Osteocyte (in vitro differentiated cells): ENCODE data around the gene MRPS2. TPM values are rescaled to one million over a fixed set of nuclear protein-coding genes. Genes with fewer than 3 reads are reported as not detected.

Experiments used
- DNase-seq: peaks from one replicate; pipeline ENCODE4 v3.0.0; 2021; ENCODE audit warnings: mixed read lengths; ENCODE audit not compliant: unreplicated experiment; ENCODE audit errors: extremely low spot score
- H3K27ac Mint-ChIP-seq: one replicate; pipeline ENCODE4 v1.8.0; 2021; ENCODE audit warnings: mild to moderate bottlenecking, mixed read lengths; ENCODE audit not compliant: unreplicated experiment
- H3K27me3 Mint-ChIP-seq: one replicate; pipeline ENCODE4 v1.8.0; 2021; ENCODE audit warnings: mixed read lengths; ENCODE audit not compliant: unreplicated experiment
- H3K36me3 Mint-ChIP-seq: one replicate; pipeline ENCODE4 v1.8.0; 2021; ENCODE audit warnings: mixed read lengths; ENCODE audit not compliant: unreplicated experiment
- H3K4me1 Mint-ChIP-seq: one replicate; pipeline ENCODE4 v1.8.0; 2021; ENCODE audit warnings: mixed read lengths; ENCODE audit not compliant: unreplicated experiment
- H3K4me3 Mint-ChIP-seq: one replicate; pipeline ENCODE4 v1.8.0; 2021; ENCODE audit warnings: mild to moderate bottlenecking, moderate library complexity, mixed read lengths; ENCODE audit not compliant: unreplicated experiment
- H3K9me3 Mint-ChIP-seq: one replicate; pipeline ENCODE4 v1.8.0; 2021; ENCODE audit warnings: mixed read lengths; ENCODE audit not compliant: unreplicated experiment
- total RNA-seq: library from RNA; stranded (reverse); gene quantifications from 2 replicates; pipeline ENCODE4 v1.2.1, GENCODE V29; 2021
- TF ChIP-seq, protein P1 (sequence below): fragments of 200-600 bp; sonication (generic); IDR thresholded peaks from 2 replicates; pipeline ENCODE4 v1.5.0; 2021; ENCODE audit warnings: antibody characterized with exemption, mild to moderate bottlenecking, moderate library complexity

MRPS2 gene
- total RNA-seq, 1 donor from 2014 or later, result 33.4 TPM

DNA sequence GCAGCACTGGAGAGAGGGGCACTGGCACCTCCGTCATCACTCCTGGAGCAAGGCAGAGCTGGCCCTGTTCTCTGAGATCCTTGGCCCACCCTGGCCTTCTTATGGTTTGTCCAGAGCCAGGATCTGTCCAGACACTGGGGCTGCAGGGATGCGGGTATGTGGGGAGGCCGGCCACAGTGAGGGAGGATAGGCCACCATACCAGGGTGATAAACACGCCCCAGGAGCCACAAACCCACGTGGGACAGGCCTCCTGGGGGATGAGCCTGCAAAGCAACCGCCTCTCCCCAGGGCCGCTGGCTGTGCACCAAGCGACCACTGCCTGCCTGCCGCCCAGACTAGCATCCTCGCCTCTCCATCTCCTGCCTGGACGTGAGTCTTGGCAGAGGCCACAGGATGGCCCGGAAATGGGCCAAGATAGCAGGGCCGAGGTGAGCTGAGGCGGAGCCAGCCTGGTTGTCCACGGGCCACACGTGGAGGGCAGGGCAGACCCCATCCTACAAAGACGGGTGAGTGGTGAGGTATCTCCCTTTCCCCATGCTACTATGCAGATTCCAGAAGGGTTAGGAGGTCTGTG is 49.9 kb downstream of the MRPS2 start:
- Mint-ChIP-seq H3K27me3 (peaks cover 3% of the 10 kb centered on the region), H3K36me3 (no peaks in the 10 kb centered on the region)
- no peak for DNase-seq

DNA sequence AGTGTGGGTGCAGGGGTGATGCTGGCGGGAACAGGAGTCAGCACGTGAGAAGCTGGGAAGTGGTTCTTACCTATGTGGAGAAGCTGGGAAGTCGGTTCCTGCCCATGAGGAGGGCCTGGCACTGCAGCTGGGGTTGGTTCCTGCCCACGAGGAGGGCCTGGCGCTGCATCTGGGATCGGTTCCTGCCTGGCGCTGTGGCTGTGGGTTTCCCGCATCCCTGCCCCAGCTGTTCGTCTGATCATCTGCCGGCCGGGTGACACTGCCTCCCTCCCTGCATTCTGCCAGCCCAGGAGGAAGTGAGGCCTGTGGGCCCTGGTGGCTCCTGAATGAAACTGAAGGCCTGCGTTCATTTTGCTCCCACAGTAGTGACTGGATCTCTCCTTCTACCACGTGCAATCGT is 50.5 kb downstream of the MRPS2 start:
- H3K4me3 Mint-ChIP-seq, result no peak overlapping the region
- no peaks in the 10 kb centered on the region for H3K36me3 Mint-ChIP-seq
- no peaks in the 10 kb centered on the region for H3K4me1 Mint-ChIP-seq
- H3K27me3 Mint-ChIP-seq, result peaks cover 3% of the 10 kb centered on the region
- H3K9me3 Mint-ChIP-seq, result peaks cover 4% of the 10 kb centered on the region
- TF ChIP-seq, protein P1, sequence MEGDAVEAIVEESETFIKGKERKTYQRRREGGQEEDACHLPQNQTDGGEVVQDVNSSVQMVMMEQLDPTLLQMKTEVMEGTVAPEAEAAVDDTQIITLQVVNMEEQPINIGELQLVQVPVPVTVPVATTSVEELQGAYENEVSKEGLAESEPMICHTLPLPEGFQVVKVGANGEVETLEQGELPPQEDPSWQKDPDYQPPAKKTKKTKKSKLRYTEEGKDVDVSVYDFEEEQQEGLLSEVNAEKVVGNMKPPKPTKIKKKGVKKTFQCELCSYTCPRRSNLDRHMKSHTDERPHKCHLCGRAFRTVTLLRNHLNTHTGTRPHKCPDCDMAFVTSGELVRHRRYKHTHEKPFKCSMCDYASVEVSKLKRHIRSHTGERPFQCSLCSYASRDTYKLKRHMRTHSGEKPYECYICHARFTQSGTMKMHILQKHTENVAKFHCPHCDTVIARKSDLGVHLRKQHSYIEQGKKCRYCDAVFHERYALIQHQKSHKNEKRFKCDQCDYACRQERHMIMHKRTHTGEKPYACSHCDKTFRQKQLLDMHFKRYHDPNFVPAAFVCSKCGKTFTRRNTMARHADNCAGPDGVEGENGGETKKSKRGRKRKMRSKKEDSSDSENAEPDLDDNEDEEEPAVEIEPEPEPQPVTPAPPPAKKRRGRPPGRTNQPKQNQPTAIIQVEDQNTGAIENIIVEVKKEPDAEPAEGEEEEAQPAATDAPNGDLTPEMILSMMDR, result no peak
- H3K27ac Mint-ChIP-seq, result no peak overlapping the region
- DNase-seq, result no peak

More for the DNA sequence above, 49.9 kb downstream of the MRPS2 start:
- Mint-ChIP-seq H3K9me3 (no peaks in the 10 kb centered on the region), H3K4me3 (no peak overlapping the region), H3K27ac (no peak overlapping the region), H3K4me1 (no peaks in the 10 kb centered on the region)
- TF ChIP-seq, protein P1, result no peak

DNA sequence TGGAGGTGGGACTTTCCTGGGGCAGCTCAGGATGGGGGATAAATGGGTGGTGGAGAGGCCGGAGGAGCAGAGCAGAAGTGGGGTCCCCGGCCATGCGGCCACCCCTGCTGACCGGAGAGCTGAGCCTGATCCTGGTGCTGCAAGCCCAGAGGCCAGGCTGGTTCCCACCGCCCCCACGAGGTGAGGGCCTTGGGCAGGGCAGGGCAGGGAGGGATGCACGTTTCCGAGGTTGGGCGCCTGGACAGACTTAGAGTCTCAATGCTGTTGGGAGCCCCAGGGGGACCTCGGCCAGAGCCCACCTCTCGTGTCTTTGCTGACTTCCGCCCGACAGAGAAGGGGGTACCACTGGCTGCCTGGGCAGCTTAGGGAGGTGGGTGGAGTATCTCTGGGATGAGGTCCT is 51.0 kb downstream of the MRPS2 start:
- no peak for DNase-seq
- TF ChIP-seq, protein P1, result no peak
- H3K27me3 Mint-ChIP-seq, result peaks cover 3% of the 10 kb centered on the region
- H3K4me1 Mint-ChIP-seq, result no peaks in the 10 kb centered on the region
- H3K27ac Mint-ChIP-seq, result no peak overlapping the region
- H3K9me3 Mint-ChIP-seq, result peaks cover 5% of the 10 kb centered on the region
- H3K36me3 Mint-ChIP-seq, result no peaks in the 10 kb centered on the region
- no peak overlapping the region for H3K4me3 Mint-ChIP-seq

DNA sequence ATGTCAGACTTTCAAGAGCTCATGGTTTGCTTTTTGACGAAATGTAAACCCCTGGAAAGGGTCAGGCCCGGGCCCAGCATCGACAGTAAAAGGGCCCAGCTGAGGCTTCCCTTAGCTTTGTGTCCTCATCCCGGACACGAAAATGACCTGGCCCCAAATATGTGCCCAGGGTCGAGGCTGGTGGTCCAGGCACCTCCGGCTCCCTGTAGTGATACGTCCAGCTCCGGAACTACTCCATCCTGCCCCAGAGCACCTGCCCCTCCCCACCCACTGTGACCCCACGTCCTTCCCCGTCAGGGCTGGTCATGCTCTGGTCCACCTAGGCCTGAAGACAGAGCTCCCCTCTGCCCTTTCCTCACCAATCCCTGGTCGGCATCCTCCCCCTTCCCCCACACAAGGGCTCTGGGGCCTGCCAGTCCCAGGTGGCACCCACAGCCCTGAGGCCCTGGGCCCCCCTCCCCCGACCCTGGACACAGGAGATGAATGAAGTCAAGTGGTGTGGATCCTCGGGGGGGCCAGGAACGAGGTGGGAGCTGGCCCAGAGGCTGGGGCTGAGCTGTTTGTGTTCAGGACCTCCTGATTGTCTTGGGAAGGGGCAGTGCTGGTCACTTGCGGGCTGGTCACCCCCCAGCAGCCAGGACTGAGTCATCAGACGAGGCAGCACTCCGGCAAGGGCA is 51.7 kb downstream of the MRPS2 start:
- Mint-ChIP-seq H3K4me3 (no peak overlapping the region), H3K27ac (no peak overlapping the region), H3K27me3 (peaks cover 3% of the 10 kb centered on the region), H3K36me3 (no peaks in the 10 kb centered on the region), H3K4me1 (no peaks in the 10 kb centered on the region), H3K9me3 (peaks cover 5% of the 10 kb centered on the region)
- TF ChIP-seq, protein P1, result no peak
- DNase-seq, result no peak

DNA sequence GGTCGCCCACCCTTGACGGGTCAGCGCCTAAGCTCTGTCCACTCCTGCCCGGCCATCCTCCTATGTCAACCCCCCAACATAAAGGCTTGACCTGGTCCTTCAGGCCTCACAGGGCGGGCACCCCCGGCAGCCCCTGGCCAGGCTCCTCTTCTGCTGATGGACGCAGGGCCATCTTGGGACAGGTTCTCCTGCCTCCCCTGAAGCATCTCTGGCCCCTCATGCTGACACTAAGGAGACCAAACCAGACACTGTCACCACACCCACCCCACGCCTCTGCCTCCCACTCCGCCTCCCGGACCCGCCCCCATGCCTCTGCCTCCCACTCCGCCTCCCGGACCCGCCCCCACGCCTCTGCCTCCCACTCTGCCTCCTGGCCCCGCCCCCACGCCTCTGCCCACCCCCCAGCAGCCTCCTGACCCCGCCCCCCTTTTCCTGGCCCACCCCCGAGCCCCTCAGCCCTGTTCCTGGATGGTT is 52.3 kb downstream of the MRPS2 start:
- no peaks in the 10 kb centered on the region for H3K4me1 Mint-ChIP-seq
- no peak overlapping the region for H3K27ac Mint-ChIP-seq
- TF ChIP-seq, protein P1, result no peak
- DNase-seq, result no peak
- no peaks in the 10 kb centered on the region for H3K36me3 Mint-ChIP-seq
- no peak overlapping the region for H3K4me3 Mint-ChIP-seq
- H3K27me3 Mint-ChIP-seq, result peaks cover 3% of the 10 kb centered on the region
- H3K9me3 Mint-ChIP-seq, result peaks cover 5% of the 10 kb centered on the region
